Measurements from ENCODE around the gene TBL1X.

- TF ChIP-seq, protein P1, sequence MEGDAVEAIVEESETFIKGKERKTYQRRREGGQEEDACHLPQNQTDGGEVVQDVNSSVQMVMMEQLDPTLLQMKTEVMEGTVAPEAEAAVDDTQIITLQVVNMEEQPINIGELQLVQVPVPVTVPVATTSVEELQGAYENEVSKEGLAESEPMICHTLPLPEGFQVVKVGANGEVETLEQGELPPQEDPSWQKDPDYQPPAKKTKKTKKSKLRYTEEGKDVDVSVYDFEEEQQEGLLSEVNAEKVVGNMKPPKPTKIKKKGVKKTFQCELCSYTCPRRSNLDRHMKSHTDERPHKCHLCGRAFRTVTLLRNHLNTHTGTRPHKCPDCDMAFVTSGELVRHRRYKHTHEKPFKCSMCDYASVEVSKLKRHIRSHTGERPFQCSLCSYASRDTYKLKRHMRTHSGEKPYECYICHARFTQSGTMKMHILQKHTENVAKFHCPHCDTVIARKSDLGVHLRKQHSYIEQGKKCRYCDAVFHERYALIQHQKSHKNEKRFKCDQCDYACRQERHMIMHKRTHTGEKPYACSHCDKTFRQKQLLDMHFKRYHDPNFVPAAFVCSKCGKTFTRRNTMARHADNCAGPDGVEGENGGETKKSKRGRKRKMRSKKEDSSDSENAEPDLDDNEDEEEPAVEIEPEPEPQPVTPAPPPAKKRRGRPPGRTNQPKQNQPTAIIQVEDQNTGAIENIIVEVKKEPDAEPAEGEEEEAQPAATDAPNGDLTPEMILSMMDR (conservative IDR thresholded peaks at IDR 0.05), result no peak
- TF ChIP-seq ZFX (IDR thresholded peaks at IDR 0.05), result no peak
These were observed 308.1 kb downstream of the TBL1X start for GRCh38 chrX:9772943-9773342.
